ENCODE results near the gene APOBEC4.

DNA sequence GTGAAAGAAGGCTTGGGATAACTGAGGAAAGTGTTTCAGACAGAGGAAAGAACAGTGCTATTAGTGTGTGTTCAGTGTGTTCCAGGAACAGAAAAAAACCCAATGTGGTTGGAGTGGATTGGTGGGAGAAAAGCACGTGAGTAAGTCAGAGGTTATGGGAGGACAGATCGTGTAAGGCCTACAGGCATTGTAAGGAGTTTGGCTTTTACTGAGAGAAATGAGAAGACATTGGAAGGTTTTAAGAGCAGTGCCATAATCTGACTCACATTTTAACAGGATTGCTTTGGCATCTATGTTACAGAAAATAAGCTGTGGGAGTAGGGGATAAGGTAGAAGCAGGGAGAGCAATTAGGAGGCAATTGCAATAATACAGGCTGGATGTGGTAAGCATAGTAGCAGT is 22.4 kb downstream of the APOBEC4 start:
- TF ChIP-seq, protein P1, sequence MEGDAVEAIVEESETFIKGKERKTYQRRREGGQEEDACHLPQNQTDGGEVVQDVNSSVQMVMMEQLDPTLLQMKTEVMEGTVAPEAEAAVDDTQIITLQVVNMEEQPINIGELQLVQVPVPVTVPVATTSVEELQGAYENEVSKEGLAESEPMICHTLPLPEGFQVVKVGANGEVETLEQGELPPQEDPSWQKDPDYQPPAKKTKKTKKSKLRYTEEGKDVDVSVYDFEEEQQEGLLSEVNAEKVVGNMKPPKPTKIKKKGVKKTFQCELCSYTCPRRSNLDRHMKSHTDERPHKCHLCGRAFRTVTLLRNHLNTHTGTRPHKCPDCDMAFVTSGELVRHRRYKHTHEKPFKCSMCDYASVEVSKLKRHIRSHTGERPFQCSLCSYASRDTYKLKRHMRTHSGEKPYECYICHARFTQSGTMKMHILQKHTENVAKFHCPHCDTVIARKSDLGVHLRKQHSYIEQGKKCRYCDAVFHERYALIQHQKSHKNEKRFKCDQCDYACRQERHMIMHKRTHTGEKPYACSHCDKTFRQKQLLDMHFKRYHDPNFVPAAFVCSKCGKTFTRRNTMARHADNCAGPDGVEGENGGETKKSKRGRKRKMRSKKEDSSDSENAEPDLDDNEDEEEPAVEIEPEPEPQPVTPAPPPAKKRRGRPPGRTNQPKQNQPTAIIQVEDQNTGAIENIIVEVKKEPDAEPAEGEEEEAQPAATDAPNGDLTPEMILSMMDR (conservative IDR thresholded peaks at IDR 0.05 in 1 of 2, IDR thresholded peaks at IDR 0.05 in 1 of 2; ENCODE audit: extremely low read depth in 1 of 2, insufficient read depth in 1 of 2, low read depth in 1 of 2, low read length in 2 of 2), result no peak
- TF ChIP-seq EZH2 (IDR thresholded peaks at IDR 0.05; ENCODE audit: borderline replicate concordance, low read length), result no peak

Data from mammary epithelial cell (primary cell).